ENCODE measurements around the gene CHRM2. TPM values are rescaled to one million over a fixed set of nuclear protein-coding genes. Genes with fewer than 3 reads are reported as not detected.

Gene CHRM2
- total RNA-seq, 4 donors from 2014 or later = not detected

DNA sequence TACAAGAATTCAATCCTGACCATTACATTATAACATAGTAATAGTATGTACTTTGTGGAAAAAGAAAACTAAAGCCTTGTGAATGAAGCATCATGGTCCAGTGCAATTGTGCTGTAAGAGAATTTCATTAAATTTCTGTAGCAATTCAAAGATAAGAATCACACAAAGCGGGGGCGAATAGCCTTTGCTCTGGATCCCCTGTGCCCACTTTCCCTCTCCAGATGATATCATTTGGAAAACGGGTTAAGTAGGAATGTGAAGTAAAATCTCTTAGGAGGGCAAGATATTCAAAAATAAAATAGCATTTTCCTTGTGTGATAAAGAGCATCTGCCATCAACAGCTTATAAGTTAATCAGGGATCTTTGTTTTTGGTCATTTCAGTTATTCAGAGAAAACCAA is 177.1 kb downstream of the CHRM2 start:
- Histone ChIP-seq H3K4me1 (no peaks in the 10 kb centered on the region), H3K27me3 (no peaks in the 10 kb centered on the region), H3K27ac (no peak overlapping the region), H3K9me3 (no peaks in the 10 kb centered on the region), H3K36me3 (no peaks in the 10 kb centered on the region), H3K4me3 (replicated peaks in 1 of 3) (no peak overlapping the region)
- no peak for DNase-seq
- WGBS, 2 donors = 81 to 82% methylated on average over 3 of the region's 3 CpGs
- TF ChIP-seq, protein P1, sequence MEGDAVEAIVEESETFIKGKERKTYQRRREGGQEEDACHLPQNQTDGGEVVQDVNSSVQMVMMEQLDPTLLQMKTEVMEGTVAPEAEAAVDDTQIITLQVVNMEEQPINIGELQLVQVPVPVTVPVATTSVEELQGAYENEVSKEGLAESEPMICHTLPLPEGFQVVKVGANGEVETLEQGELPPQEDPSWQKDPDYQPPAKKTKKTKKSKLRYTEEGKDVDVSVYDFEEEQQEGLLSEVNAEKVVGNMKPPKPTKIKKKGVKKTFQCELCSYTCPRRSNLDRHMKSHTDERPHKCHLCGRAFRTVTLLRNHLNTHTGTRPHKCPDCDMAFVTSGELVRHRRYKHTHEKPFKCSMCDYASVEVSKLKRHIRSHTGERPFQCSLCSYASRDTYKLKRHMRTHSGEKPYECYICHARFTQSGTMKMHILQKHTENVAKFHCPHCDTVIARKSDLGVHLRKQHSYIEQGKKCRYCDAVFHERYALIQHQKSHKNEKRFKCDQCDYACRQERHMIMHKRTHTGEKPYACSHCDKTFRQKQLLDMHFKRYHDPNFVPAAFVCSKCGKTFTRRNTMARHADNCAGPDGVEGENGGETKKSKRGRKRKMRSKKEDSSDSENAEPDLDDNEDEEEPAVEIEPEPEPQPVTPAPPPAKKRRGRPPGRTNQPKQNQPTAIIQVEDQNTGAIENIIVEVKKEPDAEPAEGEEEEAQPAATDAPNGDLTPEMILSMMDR (IDR thresholded peaks at IDR 0.05) = no peak
- TF ChIP-seq POLR2A (IDR thresholded peaks at IDR 0.05) = no peak
- intact Hi-C loops (cut with DNase I) = no loop called here

DNA sequence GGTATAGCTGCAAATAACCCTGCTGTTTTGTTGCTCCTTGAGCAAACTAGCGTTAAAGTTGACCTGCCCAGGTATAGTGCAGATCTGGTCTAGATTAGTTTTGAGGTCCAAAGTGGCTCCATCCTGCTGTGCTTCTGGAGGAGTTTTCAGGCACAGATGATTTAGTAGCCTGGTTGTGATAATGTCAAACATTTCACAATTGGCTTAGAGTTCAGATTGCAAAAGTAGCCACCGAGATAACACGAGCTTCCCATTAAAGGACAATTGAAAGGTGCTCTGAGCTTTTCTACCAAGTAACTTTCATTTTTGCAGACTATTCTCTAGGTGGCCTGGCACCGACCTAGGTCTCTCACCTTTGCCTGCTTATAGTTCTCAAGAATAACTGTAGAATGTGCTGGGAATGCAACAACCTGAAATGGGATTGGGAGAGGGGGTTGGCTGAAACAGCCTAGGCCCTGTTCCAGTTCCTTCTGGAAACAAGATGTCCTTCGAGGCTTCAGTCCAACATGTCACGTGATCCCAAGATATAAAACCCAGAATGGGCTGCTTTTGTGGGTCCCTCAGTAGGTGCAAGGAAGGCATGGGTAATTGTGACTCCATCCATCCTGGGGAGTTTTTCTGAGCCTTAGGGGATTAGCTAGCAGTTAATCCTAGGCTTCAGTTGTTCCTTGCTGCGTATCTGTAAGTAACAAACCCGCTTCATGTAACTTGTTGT is 201.0 kb downstream of the CHRM2 start:
- no peak for TF ChIP-seq POLR2A (IDR thresholded peaks at IDR 0.05)
- TF ChIP-seq, protein P1 (IDR thresholded peaks at IDR 0.05) = no peak
- no peaks in the 10 kb centered on the region for H3K27me3 ChIP-seq
- DNase-seq = no peak
- no peaks in the 10 kb centered on the region for H3K4me1 ChIP-seq
- intact Hi-C loops (cut with DNase I) = no loop called here
- no peaks in the 10 kb centered on the region for H3K9me3 ChIP-seq
- H3K4me3 ChIP-seq (replicated peaks in 1 of 3) = no peak overlapping the region
- H3K27ac ChIP-seq = no peak overlapping the region
- no peaks in the 10 kb centered on the region for H3K36me3 ChIP-seq
- WGBS, 2 donors = 83 to 85% methylated on average over 8 of the region's 8 CpGs

MicroRNAs within 50 kb of the gene (microRNA counts, 767-probe panel; counts per million panel counts)
- microRNA hsa-miR-490-3p = 0 counts per million in 2 donors
- microRNA hsa-miR-490-5p = 0 counts per million in 2 donors

Small RNA genes lying within 50 kb of the gene (microRNA-seq; reads per million reads assigned to microRNA genes)
- not detected for gene MIR490

Small RNA genes lying within 50 kb of the gene (small RNA-seq; reads per million reads assigned to genes)
- gene KRT8P51 = not detected
- not detected for gene MIR490

Data from thyroid gland (tissue), 4 donors.